AG08395 (cell line): Measurements from ENCODE around the gene NRN1.

ENCODE experiments used
- DNase-seq: peaks from one replicate; pipeline ENCODE4 v3.0.0; 2012; ENCODE audit warnings: mixed read lengths, low spot score

NRN1 gene

DNA sequence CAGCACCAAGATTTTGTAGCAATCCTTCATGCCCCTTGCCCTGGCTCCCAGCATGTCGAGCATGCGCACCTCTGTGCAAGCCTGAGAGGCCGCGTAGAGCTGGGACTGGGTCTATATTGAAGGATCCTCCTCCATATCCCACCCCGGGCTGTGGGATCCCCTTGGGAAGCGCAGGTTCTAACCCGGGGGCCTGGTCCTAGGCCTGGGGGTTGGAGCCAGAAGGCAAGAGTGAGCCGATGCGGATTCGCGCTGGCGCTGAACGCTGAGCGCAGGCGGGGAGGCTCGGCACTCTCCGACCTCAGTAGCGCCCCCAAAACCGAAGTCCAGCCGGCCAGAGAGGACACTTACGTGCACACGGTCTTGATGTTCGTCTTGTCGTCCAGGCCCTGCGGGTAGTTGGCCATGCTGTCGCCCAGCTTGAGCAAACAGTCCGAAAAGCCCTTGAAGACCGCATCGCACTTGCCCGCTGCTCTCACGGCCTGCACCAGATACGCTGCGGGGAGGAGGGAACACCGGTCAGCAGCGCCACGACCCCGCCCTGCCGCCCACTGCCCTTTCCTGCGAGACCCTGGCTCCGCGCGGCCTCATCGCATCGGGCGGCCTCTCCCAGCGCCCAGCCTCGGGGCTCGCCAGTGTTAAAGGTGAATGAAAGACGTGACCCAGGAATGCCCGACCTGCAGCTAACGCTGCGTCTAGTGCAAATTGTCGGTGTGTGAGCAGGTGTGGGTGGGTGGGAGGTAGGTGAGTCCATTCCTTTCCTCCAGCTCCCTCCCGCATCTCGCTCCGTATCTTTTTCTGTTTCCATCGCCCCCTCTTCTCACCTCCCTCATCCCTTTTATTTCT is 4.5 kb downstream of the NRN1 start:
- no peak for DNase-seq

DNA sequence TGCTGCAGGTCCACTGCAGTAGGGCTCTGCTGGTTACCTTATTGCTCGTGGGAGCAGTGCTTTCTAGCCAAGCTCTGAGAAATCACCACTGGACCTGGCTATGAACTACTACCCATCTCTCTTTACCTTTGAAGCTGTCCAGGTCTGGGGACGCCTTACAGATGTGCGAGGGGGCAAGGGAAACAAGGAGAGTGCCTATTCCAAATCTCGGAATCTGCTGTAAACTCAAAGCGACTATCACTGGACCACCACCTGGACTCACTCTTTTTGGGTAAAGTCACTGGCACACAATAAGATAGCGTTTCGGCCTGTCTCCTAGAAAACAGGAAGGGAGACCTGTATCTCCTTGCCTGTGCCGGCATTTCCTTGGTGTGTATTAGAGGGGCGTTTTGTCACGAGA is 5.3 kb downstream of the NRN1 start:
- DNase-seq = no peak

- no peak for DNase-seq
Observed at GRCh38 chr6:5999688-6000608, 6.8 kb downstream of the NRN1 start.

DNA sequence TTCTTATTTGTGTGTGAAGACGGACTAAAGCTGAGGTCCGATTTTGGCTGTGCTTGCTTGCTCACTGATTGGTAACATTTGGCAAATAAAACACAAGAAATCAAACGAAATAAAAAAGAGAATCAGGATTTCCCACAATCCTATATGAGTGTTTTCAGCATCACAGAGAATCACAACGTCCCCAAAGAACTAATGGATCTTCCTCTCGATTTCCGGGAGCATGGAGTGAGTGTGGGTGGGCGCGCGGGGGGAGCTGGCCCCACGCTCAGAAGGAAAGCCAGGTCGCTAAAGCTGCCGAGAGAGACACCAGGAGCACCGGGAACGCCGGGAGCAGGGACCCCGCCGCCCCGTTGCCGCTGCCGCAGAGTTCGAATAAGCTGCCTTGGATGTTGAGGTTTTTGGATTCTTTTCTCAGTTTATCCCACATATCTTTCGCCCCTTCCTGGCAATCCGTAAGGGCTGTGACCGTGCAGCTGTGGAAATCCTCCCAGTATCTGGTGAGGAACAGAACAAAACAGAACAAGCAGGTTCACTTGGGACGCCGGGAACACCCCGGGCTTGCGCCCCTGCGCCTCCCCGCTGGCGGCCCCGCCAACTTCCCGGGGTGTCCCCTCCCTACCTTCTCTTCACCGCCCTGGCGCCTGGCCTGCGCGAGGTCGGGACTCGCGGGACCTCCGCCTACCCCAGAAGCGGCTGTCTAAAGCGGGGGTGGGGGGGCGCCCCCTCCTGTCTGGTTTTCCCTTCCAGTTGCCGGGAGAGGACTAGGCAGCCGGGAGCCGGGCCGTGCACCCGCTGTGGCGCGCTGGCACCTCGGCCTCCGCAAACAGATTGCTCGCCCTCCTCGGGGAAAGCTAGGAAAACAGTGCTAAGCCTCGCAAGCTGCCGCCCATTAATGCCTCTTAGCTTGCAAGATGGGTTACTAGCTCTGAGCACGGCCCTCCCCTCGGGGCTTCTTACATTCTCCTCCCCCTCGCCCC is 7.7 kb downstream of the NRN1 start:
- peak; percentile 50 for DNase-seq

DNA sequence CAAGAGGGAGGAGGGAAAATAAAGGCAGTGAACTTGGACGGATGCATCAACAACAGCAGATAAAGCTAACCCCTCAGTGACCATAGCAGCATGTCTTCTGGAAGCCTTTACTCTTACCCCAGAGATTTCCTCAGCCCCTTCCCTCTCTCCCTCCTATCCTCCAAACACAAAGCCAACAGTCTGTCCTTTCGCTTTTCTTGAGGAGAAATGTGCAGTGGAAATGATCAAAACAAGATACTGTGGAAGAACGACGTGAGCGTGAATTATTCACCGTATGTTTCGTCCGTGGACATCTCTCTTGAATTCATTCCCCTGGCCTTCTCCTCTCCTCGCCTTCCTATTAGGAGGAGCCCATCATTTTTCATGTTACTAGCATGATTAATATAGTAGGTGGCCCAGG is 8.5 kb downstream of the NRN1 start:
- DNase-seq = no peak

GRCh38 chr6:5997420-5997987 is 9.2 kb downstream of the NRN1 start:
- peak; percentile 40 for DNase-seq

DNA sequence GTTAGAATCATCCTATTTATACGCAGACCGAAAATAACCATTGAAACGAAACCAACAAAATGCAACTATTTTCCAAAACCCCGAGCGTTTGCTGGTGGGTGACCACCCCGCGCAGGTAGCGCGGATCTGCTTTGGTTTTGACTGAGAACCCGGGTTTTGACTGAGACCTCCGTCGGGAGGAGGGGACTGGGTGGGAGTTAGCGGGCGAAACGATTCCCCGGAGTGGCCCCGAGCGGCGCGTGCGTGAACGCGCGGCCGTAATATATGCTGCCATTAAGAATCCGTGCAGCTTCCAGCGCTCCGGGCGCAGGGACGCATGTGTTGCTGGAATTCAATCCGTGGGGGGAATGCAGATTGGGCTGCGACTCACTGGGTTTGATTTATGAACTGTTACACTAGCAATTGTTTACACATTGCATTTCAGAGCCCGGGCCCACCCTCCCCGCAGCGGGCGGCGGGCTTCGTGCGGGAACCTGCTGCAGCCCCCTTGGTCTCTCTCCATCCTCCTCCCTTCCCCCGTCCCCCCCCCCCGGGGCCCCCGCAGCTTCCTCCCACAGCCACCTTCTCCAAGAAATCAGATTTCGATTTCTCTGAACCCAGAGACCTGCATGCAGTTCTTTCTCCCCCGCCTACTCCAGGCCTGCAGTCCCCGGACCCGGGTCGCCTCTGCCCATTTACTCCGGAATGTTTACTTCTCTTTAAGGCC is 9.9 kb downstream of the NRN1 start:
- peak; percentile 73 for DNase-seq

DNA sequence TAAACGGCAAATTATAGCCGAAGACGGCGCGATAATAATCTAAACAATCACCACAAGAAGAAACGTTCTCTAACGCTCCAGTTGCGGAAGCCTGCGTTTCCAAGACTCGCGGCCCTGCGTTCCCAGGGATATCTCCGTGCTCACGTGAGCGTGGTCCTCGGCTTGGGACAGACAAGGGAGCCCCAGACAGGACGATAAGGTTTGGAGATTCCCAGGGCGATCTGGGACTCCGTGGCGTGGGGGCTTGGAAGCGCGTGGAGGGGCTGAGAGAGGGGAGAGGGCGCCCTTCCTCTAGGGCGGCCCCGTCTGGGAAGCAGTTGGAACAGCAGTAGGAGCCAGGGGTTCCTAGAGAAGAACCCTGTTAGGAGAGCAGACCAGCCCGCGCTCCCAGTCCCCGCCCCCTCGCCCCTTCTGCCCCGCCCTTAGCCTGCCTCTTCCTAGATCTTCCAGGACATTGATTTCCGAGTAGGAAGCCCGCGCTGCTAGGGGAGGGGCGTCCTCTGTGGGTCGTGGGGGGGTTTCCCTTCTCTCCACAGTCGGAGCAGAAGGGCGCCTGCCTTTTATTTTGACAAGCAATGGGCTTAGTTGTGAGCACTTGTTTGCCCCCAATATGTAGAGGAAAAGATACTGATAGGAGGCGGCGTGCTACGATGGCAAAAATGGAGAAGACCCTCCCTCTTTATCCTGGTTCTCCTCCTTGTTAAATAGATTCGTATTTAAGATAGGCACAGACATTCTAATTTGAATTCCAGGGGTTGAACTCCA is 10.6 kb downstream of the NRN1 start:
- DNase-seq = peak; percentile 89

DNA sequence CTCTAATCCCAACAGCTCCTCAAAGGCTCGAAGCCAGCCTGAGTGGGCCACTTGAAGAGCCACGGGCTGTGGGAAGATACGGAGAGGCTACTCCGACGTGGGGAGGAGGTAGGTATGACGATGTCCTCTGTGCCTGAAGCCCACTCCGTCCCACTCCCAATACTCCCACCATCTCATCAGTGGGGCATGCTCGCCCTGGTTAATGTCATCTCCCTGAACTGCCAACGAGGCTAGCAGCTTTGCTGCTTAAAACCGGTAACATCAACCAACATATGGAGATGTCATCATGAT is 11.1 kb downstream of the NRN1 start:
- DNase-seq = no peak

DNA sequence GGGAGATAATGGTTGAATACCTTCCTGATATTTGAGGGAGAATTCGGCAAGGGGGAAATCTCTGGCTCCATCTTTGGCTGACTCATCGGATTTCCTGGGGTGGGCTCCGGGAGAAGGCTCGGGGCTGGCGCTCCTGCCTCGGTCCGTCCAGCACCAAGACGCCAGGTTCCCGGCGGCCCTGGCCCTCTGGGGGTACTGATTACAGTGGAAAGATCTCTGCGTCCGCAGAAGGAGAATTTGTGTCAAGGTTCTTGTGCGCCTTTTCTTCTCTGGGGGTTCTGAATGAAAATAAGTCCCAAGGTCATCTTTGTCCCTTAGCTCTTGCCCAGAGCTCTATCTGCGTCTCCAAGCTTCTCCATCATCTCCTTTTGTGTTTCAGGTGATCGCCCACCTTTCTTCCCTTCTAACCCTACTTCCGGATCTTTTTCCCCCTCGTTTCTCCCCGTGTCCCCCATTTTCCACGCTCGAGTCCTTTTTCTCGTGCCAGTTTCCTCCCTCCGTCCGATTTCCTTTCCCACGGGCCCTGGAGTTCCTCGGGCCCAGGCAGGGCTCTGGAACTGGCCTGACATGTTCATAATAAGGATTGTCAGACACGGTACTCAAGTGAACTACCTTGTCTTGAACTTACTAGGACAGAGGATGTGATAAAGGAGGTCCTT is 11.6 kb downstream of the NRN1 start:
- DNase-seq = no peak

DNA sequence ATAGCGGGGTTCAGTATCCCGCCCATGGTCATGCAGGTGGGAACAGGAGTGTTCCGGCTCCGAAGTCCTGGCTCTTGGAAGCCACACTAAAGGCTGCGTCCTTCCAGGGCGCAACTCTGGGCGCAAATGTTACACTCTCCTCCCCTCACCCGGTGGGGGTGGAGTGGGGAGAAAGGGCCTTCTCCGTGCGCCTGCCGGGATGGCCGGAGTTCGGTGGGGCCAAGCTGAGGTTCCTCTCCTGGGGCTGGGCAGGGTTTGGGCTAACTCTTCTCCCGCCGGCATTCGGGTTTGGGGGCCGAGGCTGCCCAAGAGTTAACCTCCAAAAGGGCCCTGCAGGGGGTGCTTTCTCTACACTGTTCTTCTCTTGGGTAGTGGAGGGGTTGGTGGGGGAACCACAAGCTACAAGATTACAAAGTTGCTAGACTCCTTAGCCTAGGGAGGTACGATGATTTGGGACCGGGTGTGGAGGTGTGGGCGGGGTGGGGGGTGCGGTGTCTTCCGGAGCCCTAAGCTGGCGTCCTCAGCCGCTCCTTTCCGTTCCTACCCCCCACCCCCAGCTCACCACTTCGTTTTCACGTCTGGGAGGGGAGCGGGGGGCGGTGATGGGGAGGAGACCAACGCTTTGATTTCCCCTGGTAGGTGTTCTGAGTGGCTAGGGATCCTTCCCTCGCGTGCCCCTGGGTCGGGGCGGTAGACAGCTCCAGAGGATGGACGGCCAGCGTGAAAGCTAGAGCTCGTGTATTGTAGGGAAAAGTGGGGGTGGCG is 12.3 kb downstream of the NRN1 start:
- DNase-seq = no peak

- DNase-seq = no peak
Observed at GRCh38 chr6:5992551-5993225, 14.0 kb downstream of the NRN1 start.

- DNase-seq = peak; percentile 51
Observed at GRCh38 chr6:5990786-5991185, 15.9 kb downstream of the NRN1 start.

DNA sequence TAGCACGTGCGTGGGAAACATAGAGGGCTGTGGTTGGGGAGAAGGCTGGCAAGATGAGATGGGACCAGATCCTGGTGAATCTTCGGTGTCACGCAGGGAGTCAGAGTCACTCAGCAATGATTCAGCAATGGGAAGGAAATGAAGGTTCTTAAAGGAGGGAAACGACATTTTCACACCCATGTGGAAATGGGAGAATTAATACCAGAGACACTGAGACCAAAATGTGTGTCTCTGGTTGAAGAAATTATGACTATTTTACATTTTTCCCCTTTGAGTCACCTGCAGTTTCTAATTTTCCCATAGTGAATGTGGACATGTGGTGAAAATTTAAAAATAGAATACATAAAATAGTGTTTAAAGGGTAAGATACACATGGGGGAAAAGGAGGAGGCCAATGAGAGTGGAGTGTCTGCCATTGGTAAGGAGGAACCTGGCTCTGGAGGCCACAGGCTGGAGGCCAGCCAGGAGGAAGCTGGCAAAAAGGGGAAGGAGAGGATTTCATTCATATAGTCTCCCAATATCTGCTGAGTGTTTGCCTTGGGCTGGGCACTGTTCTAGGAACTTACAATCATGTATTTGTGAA is 17.5 kb downstream of the NRN1 start:
- peak; percentile 90 for DNase-seq

- no peak for DNase-seq
Observed at GRCh38 chr6:5986861-5987260, 19.9 kb downstream of the NRN1 start.

DNA sequence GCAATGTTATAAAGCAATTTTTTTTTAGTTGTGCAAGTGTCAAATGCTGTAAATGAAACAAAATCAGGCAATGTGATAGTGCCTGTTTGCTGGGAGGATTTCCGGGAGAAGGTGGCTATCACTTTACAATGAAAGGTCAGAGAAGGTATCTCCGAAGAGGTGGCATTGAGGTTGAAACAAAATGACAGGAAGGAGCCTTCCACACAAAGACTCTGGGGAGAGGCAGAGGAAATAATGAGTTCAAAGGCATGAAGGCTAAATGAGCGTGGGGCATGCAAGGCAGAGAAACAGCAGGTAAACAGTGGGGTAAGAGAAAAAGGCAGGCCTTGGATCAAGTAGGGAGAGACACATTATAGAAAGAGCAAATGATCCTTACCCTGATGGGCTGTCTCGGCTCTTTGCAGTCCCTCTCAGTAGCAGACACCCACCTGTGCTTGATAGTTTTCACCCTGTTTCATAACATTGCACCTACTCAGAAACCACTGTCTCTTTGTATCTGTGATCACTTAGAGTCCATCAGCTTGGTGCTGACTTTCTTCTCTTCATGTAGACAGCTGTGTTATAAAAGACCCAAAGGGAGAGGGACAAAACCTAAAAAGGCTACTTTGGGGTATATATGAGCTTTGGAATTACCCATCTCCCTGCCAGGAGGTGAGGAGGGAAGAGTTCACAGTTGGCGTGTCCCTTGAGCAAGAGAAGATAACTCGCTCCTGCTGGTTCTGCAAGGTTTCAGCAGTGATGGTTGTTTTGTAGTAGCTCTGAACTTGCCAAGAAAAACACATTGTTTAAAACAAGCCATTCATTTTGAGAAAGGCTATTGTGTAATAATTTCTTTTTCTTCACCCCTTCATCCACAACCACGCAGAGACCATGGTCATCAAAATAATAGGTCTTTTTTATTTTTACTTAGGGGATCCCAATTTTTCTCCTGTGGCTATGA is 22.3 kb downstream of the NRN1 start:
- DNase-seq = no peak
